ENCODE results near the gene CRLF1.

CRLF1 gene

GRCh38 chr19:18608102-18608804 lies 1.7 kb upstream of the CRLF1 start:
- no peak overlapping the region for H3K9ac ChIP-seq (ENCODE audit: low read length)
- no peak for DNase-seq
- no peaks in the 10 kb centered on the region for H4K20me1 ChIP-seq (ENCODE audit: insufficient read depth, low read length)
- H3F3A ChIP-seq (ENCODE audit: insufficient read depth, low read length), result no peaks in the 10 kb centered on the region
- no peaks in the 10 kb centered on the region for H3K36me3 ChIP-seq (replicated peaks; ENCODE audit: insufficient read depth, low read length)
- H3K9me2 ChIP-seq (replicated peaks; ENCODE audit: insufficient read depth, low read length), result no peaks in the 10 kb centered on the region
- no peaks in the 10 kb centered on the region for H3K79me2 ChIP-seq (ENCODE audit: low read length)
- no peak overlapping the region for H3K4me3 ChIP-seq (ENCODE audit: low read length)
- H3K27ac ChIP-seq (ENCODE audit: low read length), result no peak overlapping the region
- H3K9me3 ChIP-seq (replicated peaks; ENCODE audit: insufficient read depth, low read length), result no peaks in the 10 kb centered on the region
- no peak overlapping the region for H2AFZ ChIP-seq (ENCODE audit: low read length)
- no peaks in the 10 kb centered on the region for H3K4me1 ChIP-seq (ENCODE audit: low read length)
- H3K4me2 ChIP-seq (ENCODE audit: low read depth, low read length), result no peak overlapping the region
- peaks cover 89% of the 10 kb centered on the region for H3K27me3 ChIP-seq (replicated peaks; ENCODE audit: insufficient read depth, low read length)
- TF ChIP-seq EZH2 (optimal IDR thresholded peaks at IDR 0.05; ENCODE audit: low read depth, low read length), result no peak

GRCh38 chr19:18607226-18608101 lies 865 bp upstream of the CRLF1 start:
- no peaks in the 10 kb centered on the region for H3K4me1 ChIP-seq (ENCODE audit: low read length)
- TF ChIP-seq EZH2phosphoT487 (IDR thresholded peaks at IDR 0.05; ENCODE audit: low read length) (no peak; the same call in 1 of the 2 replicates), EZH2 (optimal IDR thresholded peaks at IDR 0.05; ENCODE audit: low read depth, low read length) (no peak), CTCF (IDR thresholded peaks at IDR 0.05; ENCODE audit: low read length) (no peak)
- H3K36me3 ChIP-seq (replicated peaks; ENCODE audit: insufficient read depth, low read length), result no peaks in the 10 kb centered on the region
- no peak overlapping the region for H3K9ac ChIP-seq (ENCODE audit: low read length)
- H4K20me1 ChIP-seq (ENCODE audit: insufficient read depth, low read length), result no peaks in the 10 kb centered on the region
- H3K79me2 ChIP-seq (ENCODE audit: low read length), result no peaks in the 10 kb centered on the region
- H3K27ac ChIP-seq (ENCODE audit: low read length), result no peak overlapping the region
- no peak overlapping the region for H2AFZ ChIP-seq (ENCODE audit: low read length)
- no peaks in the 10 kb centered on the region for H3K9me3 ChIP-seq (replicated peaks; ENCODE audit: insufficient read depth, low read length)
- no peak for DNase-seq
- no peaks in the 10 kb centered on the region for H3F3A ChIP-seq (ENCODE audit: insufficient read depth, low read length)
- H3K4me3 ChIP-seq (ENCODE audit: low read length), result no peak overlapping the region
- H3K27me3 ChIP-seq (replicated peaks; ENCODE audit: insufficient read depth, low read length), result peaks cover 89% of the 10 kb centered on the region
- H3K9me2 ChIP-seq (replicated peaks; ENCODE audit: insufficient read depth, low read length), result no peaks in the 10 kb centered on the region
- H3K4me2 ChIP-seq (ENCODE audit: low read depth, low read length), result no peak overlapping the region

GRCh38 chr19:18605546-18606280 lies 886 bp downstream of the CRLF1 start:
- TF ChIP-seq EZH2 (optimal IDR thresholded peaks at IDR 0.05; ENCODE audit: low read depth, low read length), result no peak
- no peak for TF ChIP-seq EZH2phosphoT487 (IDR thresholded peaks at IDR 0.05; ENCODE audit: low read length)
- no peak for TF ChIP-seq CTCF (IDR thresholded peaks at IDR 0.05; ENCODE audit: low read length)
- Histone ChIP-seq H3K36me3 (replicated peaks; ENCODE audit: insufficient read depth, low read length) (no peaks in the 10 kb centered on the region), H3K4me2 (ENCODE audit: low read depth, low read length) (no peak overlapping the region), H3K79me2 (ENCODE audit: low read length) (no peaks in the 10 kb centered on the region), H2AFZ (ENCODE audit: low read length) (no peak overlapping the region), H3K4me3 (ENCODE audit: low read length) (no peak overlapping the region), H3K9me3 (replicated peaks; ENCODE audit: insufficient read depth, low read length) (no peaks in the 10 kb centered on the region), H3K9ac (ENCODE audit: low read length) (no peak overlapping the region), H3K27me3 (replicated peaks; ENCODE audit: insufficient read depth, low read length) (peaks cover 87% of the 10 kb centered on the region), H3F3A (ENCODE audit: insufficient read depth, low read length) (no peaks in the 10 kb centered on the region), H3K27ac (ENCODE audit: low read length) (no peak overlapping the region), H4K20me1 (ENCODE audit: insufficient read depth, low read length) (no peaks in the 10 kb centered on the region), H3K4me1 (ENCODE audit: low read length) (no peaks in the 10 kb centered on the region), H3K9me2 (replicated peaks; ENCODE audit: insufficient read depth, low read length) (no peaks in the 10 kb centered on the region)
- no peak for DNase-seq
